Measurements from ENCODE around the gene STX18.
"Not testable (repeated sequence)": the region's sequence is repeated elsewhere in the genome, so short reads cannot be mapped to it uniquely, and the experiment has no call there.

The STX18 gene

GRCh38 chr4:4437798-4438470 is 103.9 kb downstream of the STX18 start:
- no peak for DNase-seq
- ATAC-seq = no peak

- no peak for DNase-seq
- no peak for ATAC-seq
These were observed 105.5 kb downstream of the STX18 start for GRCh38 chr4:4436244-4436823.

GRCh38 chr4:4433941-4434340 is 107.9 kb downstream of the STX18 start:
- DNase-seq = no peak
- no peak for ATAC-seq

GRCh38 chr4:4432341-4433125 is 109.3 kb downstream of the STX18 start:
- no peak for ATAC-seq
- DNase-seq = no peak

- DNase-seq (peak; percentile 63), ATAC-seq (peak; percentile 82)
These were observed 111.2 kb downstream of the STX18 start for GRCh38 chr4:4430492-4431195.

- ATAC-seq (no peak), DNase-seq (no peak)
These were observed 112.6 kb downstream of the STX18 start for GRCh38 chr4:4428966-4429875.

- ATAC-seq = no peak
- no peak for DNase-seq
These were observed 114.0 kb downstream of the STX18 start for GRCh38 chr4:4427886-4428285.

- no peak for DNase-seq
- ATAC-seq = no peak
These were observed 114.6 kb downstream of the STX18 start for GRCh38 chr4:4427121-4427870.

GRCh38 chr4:4426511-4427120 is 115.2 kb downstream of the STX18 start:
- DNase-seq (no peak), ATAC-seq (no peak)

GRCh38 chr4:4425696-4426095 is 116.2 kb downstream of the STX18 start:
- ATAC-seq = no peak
- DNase-seq = no peak

GRCh38 chr4:4425119-4425690 is 116.6 kb downstream of the STX18 start:
- ATAC-seq (no peak), DNase-seq (no peak)

- ATAC-seq (no peak), DNase-seq (no peak)
These were observed 117.2 kb downstream of the STX18 start for GRCh38 chr4:4424499-4425115.

- DNase-seq = no peak
- no peak for ATAC-seq
These were observed 117.9 kb downstream of the STX18 start for GRCh38 chr4:4423706-4424498.

- DNase-seq (no peak), ATAC-seq (no peak)
These were observed 118.9 kb downstream of the STX18 start for GRCh38 chr4:4422856-4423499.

- not testable (repeated sequence) for ATAC-seq, DNase-seq
These were observed 119.7 kb downstream of the STX18 start for GRCh38 chr4:4422117-4422516.

GRCh38 chr4:4421356-4421755 is 120.5 kb downstream of the STX18 start:
- ATAC-seq = no peak
- no peak for DNase-seq

- DNase-seq (no peak), ATAC-seq (no peak)
These were observed 121.4 kb downstream of the STX18 start for GRCh38 chr4:4420421-4420820.

GRCh38 chr4:4419896-4420295 is 122.0 kb downstream of the STX18 start:
- no peak for ATAC-seq

More at GRCh38 chr4:4419896-4420295, 122.0 kb downstream of the STX18 start:
- no peak for DNase-seq
